Activated T-cell treated with anti-CD3 and anti-CD28 coated beads, Interleukin-2, amount 50 U/mL, for 72 hours (primary cell): ENCODE results near the gene KAT6B. TPM values are rescaled to one million over a fixed set of nuclear protein-coding genes. Genes with fewer than 3 reads are reported as not detected.
"Not testable (repeated sequence)": the region's sequence is repeated elsewhere in the genome, so short reads cannot be mapped to it uniquely, and the experiment has no call there.

Source experiments
- ATAC-seq, 2 donors: fragments of 150-1000 bp; cut with Tn5 transposase; replicated peaks in 1 of 2; 2 replicates each; pipeline ENCODE4 v1.10.0; 2021; ENCODE audit warnings: moderate library complexity in 2 of 2, mild to moderate bottlenecking in 1 of 2
- DNase-seq, 2 donors: peaks; one replicate each; pipeline ENCODE4 v3.0.0; 2021 to 2022; ENCODE audit warnings: mixed read lengths in 1 of 2
- H3K27ac Mint-ChIP-seq: one replicate; pipeline ENCODE4 v1.8.0; 2022; ENCODE audit warnings: mild to moderate bottlenecking, moderate library complexity, mixed read lengths
- H3K27me3 Mint-ChIP-seq: one replicate; pipeline ENCODE4 v1.8.0; 2022; ENCODE audit warnings: low read depth, mixed read lengths
- H3K36me3 Mint-ChIP-seq, 2 donors: one replicate each; pipeline ENCODE4 v1.8.0; 2022; ENCODE audit warnings: mixed read lengths in 2 of 2, mild to moderate bottlenecking in 1 of 2; ENCODE audit not compliant: insufficient read depth in 2 of 2
- H3K4me1 Mint-ChIP-seq: one replicate; pipeline ENCODE4 v1.8.0; 2022; ENCODE audit warnings: low read depth, mixed read lengths
- H3K4me3 Mint-ChIP-seq, 2 donors: one replicate each; pipeline ENCODE4 v1.8.0; 2022; ENCODE audit warnings: mild to moderate bottlenecking in 2 of 2, mixed read lengths in 2 of 2, moderate library complexity in 2 of 2
- H3K9me3 Mint-ChIP-seq, 2 donors: one replicate each; pipeline ENCODE4 v1.8.0; 2022; ENCODE audit warnings: mixed read lengths in 2 of 2
- total RNA-seq, 2 donors: library from RNA; stranded (reverse); gene quantifications; one replicate each; pipeline ENCODE4 v1.2.3, GENCODE V29; 2022

Gene KAT6B
- total RNA-seq, 2 donors from 2014 or later = 27.9 to 29.8 TPM

DNA sequence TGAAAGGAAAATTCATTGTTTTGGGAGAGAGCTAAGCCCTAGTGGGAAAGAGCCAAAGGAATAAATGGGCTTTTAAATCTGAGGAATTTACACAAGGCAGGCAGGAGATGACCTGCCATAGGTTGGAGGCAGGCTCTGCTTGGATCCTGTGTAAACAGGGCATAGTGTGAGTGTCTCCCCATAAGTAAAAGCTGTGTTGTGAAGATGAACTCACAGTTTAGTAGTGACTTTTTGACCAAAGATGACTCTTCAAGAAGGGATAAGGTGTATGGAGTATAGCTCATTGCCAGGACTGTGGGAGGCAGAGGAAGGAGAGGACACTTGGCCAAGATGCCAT lies 63.2 kb downstream of the KAT6B start:
- Mint-ChIP-seq H3K27ac (no peak overlapping the region), H3K4me1 (peaks cover 23% of the 10 kb centered on the region)
- no peak for DNase-seq

DNA sequence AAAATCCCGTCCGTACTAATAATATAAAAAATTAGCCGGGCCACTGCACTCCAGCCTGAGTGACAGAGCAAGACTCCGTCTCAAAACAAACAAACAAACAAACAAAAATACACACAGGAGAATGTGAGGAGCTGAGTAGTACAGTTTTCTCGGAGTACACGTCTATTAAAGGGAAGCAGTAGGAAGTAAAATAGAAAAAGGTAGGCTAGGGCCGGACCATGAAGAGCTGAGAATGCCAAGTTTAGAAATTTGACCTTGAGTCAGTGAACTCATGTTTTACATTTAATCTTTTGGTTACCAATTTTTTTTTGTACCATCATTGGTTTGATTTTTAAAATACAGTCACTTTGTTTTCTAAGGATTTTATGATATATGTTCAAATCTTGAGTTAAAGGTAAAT lies 64.1 kb downstream of the KAT6B start:
- H3K4me3 Mint-ChIP-seq = no peak overlapping the region
- H3K4me1 Mint-ChIP-seq = peaks cover 23% of the 10 kb centered on the region
- no peaks in the 10 kb centered on the region for H3K27me3 Mint-ChIP-seq
- ATAC-seq (no peak), DNase-seq (no peak)
- no peaks in the 10 kb centered on the region for H3K9me3 Mint-ChIP-seq
- H3K27ac Mint-ChIP-seq = no peak overlapping the region
- peaks cover 0 to 1% of the 10 kb centered on the region in 2 donors for H3K36me3 Mint-ChIP-seq

More for the DNA sequence above, 63.2 kb downstream of the KAT6B start:
- Mint-ChIP-seq H3K36me3 (no peaks in the 10 kb centered on the region), H3K9me3 (no peaks in the 10 kb centered on the region), H3K27me3 (no peaks in the 10 kb centered on the region), H3K4me3 (no peak overlapping the region)
- no peak for ATAC-seq

DNA sequence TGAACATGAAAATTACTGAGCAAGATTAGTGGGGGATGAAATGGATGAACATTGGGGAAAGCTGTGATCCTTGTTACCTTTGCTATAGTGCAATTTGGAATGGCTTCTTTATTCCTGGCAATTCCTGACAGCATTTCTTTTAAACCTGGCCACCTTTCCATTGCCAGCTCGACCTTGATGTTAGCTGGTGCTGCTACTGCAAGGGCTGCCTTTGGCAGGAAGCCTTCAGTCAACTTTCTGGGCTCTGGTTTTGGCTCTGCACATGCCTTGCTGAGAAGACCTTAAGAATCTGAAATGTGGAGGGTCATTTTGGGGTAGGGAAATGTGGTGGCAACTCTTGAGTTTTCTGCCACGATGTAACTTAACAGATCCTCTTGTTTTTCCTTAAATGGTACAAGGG lies 64.7 kb downstream of the KAT6B start:
- DNase-seq = no peak
- H3K27ac Mint-ChIP-seq = no peak overlapping the region
- no peaks in the 10 kb centered on the region for H3K9me3 Mint-ChIP-seq
- ATAC-seq = no peak
- H3K36me3 Mint-ChIP-seq = peaks cover 0 to 1% of the 10 kb centered on the region in 2 donors
- no peaks in the 10 kb centered on the region for H3K27me3 Mint-ChIP-seq
- H3K4me3 Mint-ChIP-seq = no peak overlapping the region
- H3K4me1 Mint-ChIP-seq = peaks cover 24% of the 10 kb centered on the region

DNA sequence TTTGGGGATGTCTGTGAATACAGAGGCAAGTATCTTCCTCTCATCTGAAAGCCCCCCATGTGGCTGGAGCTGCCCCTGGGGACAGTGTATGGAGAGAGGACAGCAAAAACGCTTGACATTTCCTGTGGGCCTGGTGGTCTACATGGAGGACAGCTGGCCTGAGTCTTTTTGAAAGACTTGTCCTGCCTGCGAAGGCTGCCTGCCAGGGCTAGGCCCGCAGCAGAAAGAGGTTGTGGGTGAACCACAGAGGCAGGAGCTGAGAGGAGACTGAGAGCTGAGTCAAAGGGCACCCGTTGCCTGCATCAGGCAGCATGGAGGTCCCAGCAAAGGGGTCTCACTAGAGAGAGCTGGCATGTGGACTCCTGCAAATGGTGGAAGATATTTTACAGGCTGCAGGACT lies 66.4 kb downstream of the KAT6B start:
- H3K4me1 Mint-ChIP-seq = peaks cover 31% of the 10 kb centered on the region
- DNase-seq = peak in 1 of 2 donors; percentile 13
- ATAC-seq = peak; percentile 39 to 45
- no peaks in the 10 kb centered on the region for H3K9me3 Mint-ChIP-seq
- H3K36me3 Mint-ChIP-seq = peaks cover 0 to 1% of the 10 kb centered on the region in 2 donors
- H3K27me3 Mint-ChIP-seq = no peaks in the 10 kb centered on the region
- no peak overlapping the region for H3K4me3 Mint-ChIP-seq
- H3K27ac Mint-ChIP-seq = no peak overlapping the region

DNA sequence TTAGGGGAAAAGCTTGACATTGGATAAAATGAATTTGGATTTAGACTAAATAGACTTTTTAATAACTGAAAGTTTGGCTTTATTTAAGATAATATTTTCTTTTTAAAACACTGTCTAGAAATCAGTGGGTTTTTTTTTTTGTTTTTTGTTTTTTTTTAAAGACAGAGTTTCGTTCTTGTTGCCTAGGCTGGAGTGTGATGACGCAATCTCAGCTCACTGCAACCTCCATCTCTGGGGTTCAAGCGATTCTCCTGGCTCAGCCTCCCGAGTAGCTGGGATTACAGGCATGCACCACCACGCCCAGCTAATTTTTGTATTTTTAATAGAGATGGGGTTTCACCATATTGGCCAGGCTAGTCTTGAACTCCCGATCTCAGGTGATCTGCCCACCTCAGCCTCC lies 66.9 kb downstream of the KAT6B start:
- DNase-seq, H3K36me3 Mint-ChIP-seq, ATAC-seq, H3K9me3 Mint-ChIP-seq, H3K4me3 Mint-ChIP-seq, H3K27ac Mint-ChIP-seq, H3K27me3 Mint-ChIP-seq: not testable (repeated sequence)
- peaks cover 36% of the 10 kb centered on the region for H3K4me1 Mint-ChIP-seq

DNA sequence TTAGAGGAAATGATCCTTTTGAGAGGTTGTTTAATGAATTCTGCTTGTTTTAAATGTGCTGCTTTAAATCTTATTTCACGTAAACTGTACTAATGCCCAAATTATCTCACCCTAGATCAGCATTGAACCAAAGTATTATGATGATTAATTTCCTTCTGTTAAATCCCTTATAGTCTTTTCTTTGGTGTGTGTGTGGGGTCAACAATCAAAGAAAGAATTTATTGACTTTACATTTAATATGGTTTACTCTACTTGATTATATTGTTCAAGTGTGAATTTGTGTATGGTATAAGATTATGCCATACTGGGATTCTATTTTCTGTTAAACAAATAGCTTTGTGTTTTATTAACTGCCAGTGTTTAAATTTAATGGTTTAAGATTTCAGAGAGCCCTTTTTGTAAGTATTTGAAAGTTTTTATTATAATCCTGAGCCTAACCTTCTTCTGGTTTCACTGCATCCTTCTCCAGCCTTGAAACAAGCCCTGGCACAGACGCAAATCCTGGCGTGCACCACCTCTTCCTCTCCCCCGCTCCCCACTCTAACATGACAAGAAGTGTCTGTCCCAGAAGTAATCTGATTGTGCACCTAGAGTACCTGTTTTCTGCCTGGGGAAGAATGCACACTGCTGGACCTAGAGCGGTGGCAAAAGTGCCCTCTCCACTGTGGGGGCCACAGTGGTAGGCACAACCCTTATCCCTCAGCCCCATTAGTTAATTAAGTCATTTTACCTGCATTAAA lies 70.6 kb downstream of the KAT6B start:
- Mint-ChIP-seq H3K27me3 (no peaks in the 10 kb centered on the region), H3K36me3 (peaks cover 0 to 1% of the 10 kb centered on the region in 2 donors), H3K4me1 (peaks cover 67% of the 10 kb centered on the region), H3K27ac (peak overlapping the region; percentile 46), H3K9me3 (no peaks in the 10 kb centered on the region), H3K4me3 (peak overlapping the region in 1 of 2 donors; percentile 10)
- DNase-seq = no peak
- ATAC-seq = no peak

DNA sequence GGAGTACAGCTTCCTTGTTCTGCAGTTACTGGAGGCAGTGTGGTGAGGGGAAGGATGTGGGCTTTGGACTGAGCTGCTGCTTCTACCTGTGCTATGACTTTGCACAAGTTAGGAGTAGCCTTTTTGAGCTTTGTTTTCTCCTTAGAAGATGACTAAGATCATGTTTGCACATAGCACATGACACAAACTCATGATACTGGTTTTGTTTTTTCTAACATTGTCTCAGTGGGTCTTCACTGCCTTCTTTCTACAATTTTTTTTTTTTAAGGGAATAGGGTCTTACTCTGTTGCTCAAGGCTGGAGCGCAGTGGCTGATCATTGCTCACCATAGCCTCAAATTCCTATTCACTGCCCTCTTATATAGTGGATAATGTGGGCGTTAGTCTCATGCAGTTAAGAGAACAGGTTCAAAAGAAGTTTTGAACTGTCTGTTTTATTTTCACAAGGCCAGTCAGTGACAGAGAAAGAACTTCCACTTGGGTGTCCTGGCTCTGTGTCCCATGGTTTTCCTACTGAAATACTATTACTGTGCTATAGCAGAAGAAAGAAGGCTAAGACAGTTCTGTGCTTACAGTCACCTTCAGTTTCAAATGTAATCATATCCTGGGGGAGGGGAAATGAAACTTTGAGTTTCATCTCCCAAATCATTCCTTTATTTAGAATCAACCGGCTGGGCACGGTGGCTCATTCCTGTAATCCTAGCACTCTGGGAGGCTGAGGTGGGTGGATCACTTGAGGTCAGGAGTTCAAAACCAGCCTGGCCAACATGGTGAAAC lies 72.0 kb downstream of the KAT6B start:
- Mint-ChIP-seq H3K4me3 (peak overlapping the region; percentile 62 to 87), H3K4me1 (peaks cover 61% of the 10 kb centered on the region), H3K27me3 (no peaks in the 10 kb centered on the region), H3K36me3 (peaks cover 0 to 1% of the 10 kb centered on the region in 2 donors), H3K9me3 (no peaks in the 10 kb centered on the region), H3K27ac (peak overlapping the region; percentile 94)
- ATAC-seq = peak; percentile 95 to 96
- peak; percentile 54 to 55 for DNase-seq

DNA sequence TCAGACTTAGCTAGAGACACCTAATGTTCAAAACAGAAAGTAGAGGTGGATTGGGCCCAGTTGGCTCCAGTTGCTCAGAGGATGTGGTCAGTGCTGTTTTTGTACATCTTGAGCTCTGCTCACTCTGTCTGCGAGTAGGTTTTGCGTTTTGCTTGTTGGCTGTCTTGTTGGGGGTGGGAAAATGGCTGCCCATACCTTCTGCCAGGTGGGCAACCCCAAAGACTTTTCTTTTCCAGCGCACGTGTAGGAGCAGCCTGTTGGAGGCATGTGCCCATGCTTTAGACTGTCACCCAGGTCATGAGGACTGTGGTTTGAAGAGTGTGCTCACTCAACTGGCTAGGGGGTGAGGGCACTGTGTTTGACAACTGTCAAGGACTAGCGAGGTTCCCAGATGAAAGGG lies 73.9 kb downstream of the KAT6B start:
- DNase-seq = peak; percentile 36 to 40
- no peaks in the 10 kb centered on the region for H3K9me3 Mint-ChIP-seq
- ATAC-seq = peak; percentile 35 to 47
- no peaks in the 10 kb centered on the region for H3K27me3 Mint-ChIP-seq
- peaks cover 61% of the 10 kb centered on the region for H3K4me1 Mint-ChIP-seq
- no peaks in the 10 kb centered on the region for H3K36me3 Mint-ChIP-seq
- H3K4me3 Mint-ChIP-seq = peak overlapping the region; percentile 33 to 62
- H3K27ac Mint-ChIP-seq = peak overlapping the region; percentile 25

DNA sequence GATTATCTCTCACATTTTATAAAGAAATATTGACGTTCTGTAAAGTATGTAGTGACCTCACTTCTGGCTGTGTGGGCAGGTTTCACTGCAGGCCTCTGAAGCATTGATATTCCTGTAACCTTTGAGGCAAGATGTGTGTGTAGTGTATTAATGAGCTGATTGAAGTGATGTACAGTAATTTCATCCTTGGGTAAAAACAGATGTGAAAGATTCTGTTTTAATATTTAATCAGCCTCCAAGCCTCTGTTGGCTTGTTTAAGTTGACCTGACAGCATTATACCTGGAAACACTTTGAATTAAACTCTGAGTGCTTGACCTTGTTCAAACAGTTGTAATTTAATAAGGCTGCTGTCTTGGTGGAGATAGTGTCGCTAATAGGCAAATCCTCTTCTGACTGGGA lies 74.9 kb downstream of the KAT6B start:
- Mint-ChIP-seq H3K4me1 (peaks cover 55% of the 10 kb centered on the region), H3K36me3 (no peaks in the 10 kb centered on the region), H3K9me3 (no peaks in the 10 kb centered on the region), H3K27ac (peak overlapping the region; percentile 84), H3K27me3 (no peaks in the 10 kb centered on the region), H3K4me3 (peak overlapping the region; percentile 1 to 13)
- no peak for ATAC-seq
- DNase-seq = no peak

DNA sequence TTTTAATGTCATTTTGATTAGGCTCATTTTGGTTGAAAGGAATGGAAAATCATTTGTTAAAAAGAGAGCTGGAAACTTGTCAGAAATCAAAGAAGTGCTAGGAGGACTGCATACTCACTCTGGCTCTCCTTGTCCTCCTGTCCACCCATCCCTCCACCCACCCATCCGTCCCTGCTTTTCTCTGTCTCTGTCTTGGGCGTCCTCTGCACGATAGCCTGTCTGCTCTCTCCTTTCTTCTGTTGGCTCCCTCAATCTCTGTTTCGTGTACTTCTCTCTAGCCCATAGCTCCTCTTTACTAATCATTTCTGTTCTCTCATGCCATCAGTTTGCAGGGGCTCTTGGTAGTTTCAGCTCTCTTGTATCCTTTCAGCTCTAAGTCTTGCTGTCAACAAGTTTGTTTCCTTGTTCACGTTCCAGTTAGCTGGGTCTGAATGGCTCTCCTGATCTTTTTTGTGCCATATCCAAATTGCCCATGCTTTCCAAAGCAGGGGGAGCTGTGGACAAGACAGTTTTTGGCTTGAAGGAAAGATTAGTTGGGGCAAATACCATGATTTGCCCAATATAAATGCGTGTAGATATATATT lies 75.6 kb downstream of the KAT6B start:
- H3K27me3 Mint-ChIP-seq = no peaks in the 10 kb centered on the region
- peaks cover 48% of the 10 kb centered on the region for H3K4me1 Mint-ChIP-seq
- H3K36me3 Mint-ChIP-seq = no peaks in the 10 kb centered on the region
- no peak overlapping the region for H3K27ac Mint-ChIP-seq
- no peak for ATAC-seq
- no peaks in the 10 kb centered on the region for H3K9me3 Mint-ChIP-seq
- peak overlapping the region; percentile 7 to 15 for H3K4me3 Mint-ChIP-seq
- no peak for DNase-seq

DNA sequence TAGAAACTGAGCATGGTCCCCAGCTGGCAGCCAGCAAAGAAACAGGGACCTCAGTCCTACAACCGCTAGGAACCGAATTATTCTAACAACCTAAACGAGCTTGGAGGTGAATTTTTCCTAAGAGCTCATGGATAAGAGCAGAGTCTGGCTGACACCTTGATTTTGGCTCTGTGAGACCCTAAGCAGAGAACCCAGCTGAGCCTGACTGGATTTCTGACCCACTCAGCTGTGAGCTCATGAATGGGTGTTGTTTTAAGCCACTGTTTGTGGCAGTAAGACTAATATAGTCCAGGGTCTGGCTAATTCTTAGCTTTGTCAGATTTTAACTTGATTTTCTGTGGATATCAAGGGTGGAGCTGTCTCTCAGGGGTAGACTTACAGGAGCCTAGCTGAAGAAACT lies 77.1 kb downstream of the KAT6B start:
- DNase-seq = no peak
- Mint-ChIP-seq H3K4me1 (peaks cover 33% of the 10 kb centered on the region), H3K4me3 (no peak overlapping the region), H3K9me3 (no peaks in the 10 kb centered on the region), H3K27ac (peak overlapping the region; percentile 27), H3K27me3 (no peaks in the 10 kb centered on the region), H3K36me3 (no peaks in the 10 kb centered on the region)
- ATAC-seq = no peak

DNA sequence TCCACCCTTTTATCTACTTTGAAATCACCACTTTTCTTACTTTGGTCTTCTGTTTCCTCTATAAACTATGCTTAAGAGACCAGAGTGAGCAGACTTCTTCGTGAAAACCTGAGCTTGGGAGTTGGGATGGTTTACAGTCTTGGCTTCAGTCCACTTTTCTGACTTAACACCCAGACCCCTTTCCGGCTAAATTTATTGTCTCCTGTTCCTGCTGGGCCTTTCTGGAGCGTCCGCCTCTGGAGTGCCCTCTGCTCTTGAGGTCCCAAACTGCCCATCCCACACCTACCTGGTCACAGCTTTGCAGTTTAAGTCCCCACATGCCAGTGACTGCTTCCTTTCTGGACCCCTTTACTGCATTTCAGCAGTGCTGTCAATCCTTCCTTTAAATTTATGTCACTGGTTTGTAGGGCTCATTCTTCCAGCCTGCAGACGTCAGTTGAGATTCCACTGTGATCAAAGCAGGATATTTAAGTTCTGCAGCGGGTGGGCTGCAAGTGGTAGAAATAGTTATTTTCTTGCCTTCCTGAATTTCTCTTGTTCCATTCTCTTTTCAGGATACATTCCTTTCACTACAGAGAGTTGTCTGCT lies 80.3 kb downstream of the KAT6B start:
- Mint-ChIP-seq H3K27me3 (no peaks in the 10 kb centered on the region), H3K36me3 (no peaks in the 10 kb centered on the region), H3K4me3 (no peak overlapping the region), H3K9me3 (no peaks in the 10 kb centered on the region), H3K4me1 (peaks cover 19% of the 10 kb centered on the region), H3K27ac (peak overlapping the region; percentile 23)
- DNase-seq = no peak
- no peak for ATAC-seq

DNA sequence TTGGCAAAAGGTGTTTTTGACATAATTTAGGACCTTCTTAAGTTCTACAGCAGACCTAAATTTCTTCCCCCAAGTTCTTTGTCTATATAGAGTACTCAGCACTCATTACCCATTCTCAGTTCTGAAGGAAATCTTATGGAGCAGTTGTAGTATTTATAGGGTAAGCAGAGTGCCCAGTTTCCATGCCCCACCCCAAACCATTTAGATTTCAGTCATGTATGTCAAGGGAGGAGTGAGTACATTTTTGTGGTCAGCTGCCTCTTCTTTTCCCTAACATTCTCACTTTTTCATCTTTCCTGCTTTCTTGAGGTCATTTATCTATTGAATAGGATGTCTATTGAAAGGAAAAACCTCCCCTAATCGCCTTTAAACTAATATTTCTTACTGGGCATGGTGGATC lies 83.3 kb downstream of the KAT6B start:
- Mint-ChIP-seq H3K4me3 (no peak overlapping the region), H3K27ac (no peak overlapping the region), H3K36me3 (no peaks in the 10 kb centered on the region), H3K9me3 (no peaks in the 10 kb centered on the region), H3K4me1 (peaks cover 33% of the 10 kb centered on the region), H3K27me3 (no peaks in the 10 kb centered on the region)
- no peak for DNase-seq
- ATAC-seq = no peak
